Ovary (tissue), 9 donors: ENCODE measurements around the gene MRTFA. TPM values are rescaled to one million over a fixed set of nuclear protein-coding genes. Genes with fewer than 3 reads are reported as not detected.

Experiments
- DNase-seq, 5 donors: peaks; one replicate each; pipeline ENCODE4 v3.0.0-alpha.2; 2019 to 2020
- H3K27ac ChIP-seq, 2 donors: fragments of 200-600 bp; one replicate each; pipeline versions ENCODE4 v1.5.1 to v1.8.0; 2019 to 2022
- H3K27me3 ChIP-seq: fragments of 200-600 bp; one replicate; pipeline ENCODE4 v1.8.0; 2022
- H3K36me3 ChIP-seq: fragments of 200-600 bp; sonication (generic); one replicate; pipeline ENCODE4 v1.5.1; 2019
- H3K4me1 ChIP-seq: one replicate; pipeline ENCODE4 v1.8.1; 2013; ENCODE audit warnings: mild to moderate bottlenecking, moderate library complexity; ENCODE audit not compliant: insufficient read depth
- H3K4me3 ChIP-seq: fragments of 200-600 bp; sonication (generic); one replicate; pipeline ENCODE4 v1.5.1; 2017
- H3K9me3 ChIP-seq, 2 donors: fragments of 200-600 bp in 1 of 2; sonication (generic) in 1 of 2; one replicate each; pipeline versions ENCODE4 v1.5.1 to v1.8.1; 2013 to 2019; ENCODE audit warnings: mild to moderate bottlenecking in 1 of 2, moderate library complexity in 1 of 2
- CTCF ChIP-seq, 3 donors: fragments of 450-650 bp in 2 of 3; fragments of 200-600 bp in 1 of 3; IDR thresholded peaks; one replicate each; pipeline versions ENCODE4 v1.5.1 to v1.8.0; 2016 to 2022; ENCODE audit warnings: antibody characterized with exemption in 3 of 3, mild to moderate bottlenecking in 1 of 3
- EP300 ChIP-seq: sonication (generic); formaldehyde crosslinking; IDR thresholded peaks from one replicate; pipeline ENCODE4 v1.6.1; 2017; ENCODE audit warnings: antibody characterized with exemption
- POLR2A ChIP-seq: fragments of 450-650 bp; IDR thresholded peaks from one replicate; pipeline ENCODE4 v1.6.1; 2017; ENCODE audit warnings: antibody characterized with exemption, mild to moderate bottlenecking, moderate library complexity
- WGBS, 3 donors: extraction: QIAGEN DNeasy Blood & Tissue Kit in 1 of 3; methylation state at CpG; one replicate each; pipeline versions ENCODE4 v1.1.5 to v1.1.7; 2013 to 2017; 5-methylcytosine and 5-hydroxymethylcytosine counted together
- intact Hi-C, 4 donors: fragments of 100-400 bp; cut with DNase I; formaldehyde crosslinking; loops; one replicate each; pipeline versions ENCODE4 v1.11.0 to v1.15.1; 2022 to 2023
- polyA plus RNA-seq, 2 donors: library from polyadenylated mRNA; stranded (reverse); fragments of 200-250 nt in 1 of 2; fragments of 350-450 nt in 1 of 2; fragmentation: Illumina TruSeq in 1 of 2; extraction: RNeasy Lipid Tissue Mini Kit (QIAGEN cat#74804) in 1 of 2; gene quantifications; one replicate each; pipeline ENCODE4 v1.2.3, GENCODE V29; 2013 to 2014
- total RNA-seq, 7 donors: library from RNA; depleted of rRNA in 2 of 7; stranded (reverse); fragments of >200 nt in 2 of 7; fragmentation: NEBNext Ultra II Directional in 3 of 7; extraction: Animal tissue kit (Norgen Biotek cat#: 25700) in 3 of 7; gene quantifications; one replicate each; pipeline versions ENCODE4 v1.1.0 to v1.2.4, GENCODE V29; 2016 to 2023
- donor health status: DM: no; HTN: no; CAD: no; lungs with moderate emphysema.
- donor health status: DM: no; HTN: no; CAD: no.
- donor health status: Bipolar disorder and iron deficiency.
- donor health status: DM: yes; HTN: yes; CAD: no.
- donor health status: DM: no; HTN: no; CAD: no.
- donor health status: DM: yes; HTN: yes; CAD: no.

The MRTFA gene
- total and polyA plus RNA-seq, 9 donors: 15.4 to 59.7 (median 54.9) TPM

- 39 to 45% (median 41%) methylated on average over 6 of the region's 6 CpGs for WGBS, 3 donors
- intact Hi-C loops: loop anchor here in 2 of 4 donors (10.0 kb wide), 2 partner anchors 109 to 119 kb away; partner anchors contain the start of gene MRTFA (in 1 of the 2)
Measured at GRCh38 chr22:40525250-40525884, 111.2 kb downstream of the MRTFA start.

GRCh38 chr22:40524392-40525249 lies 111.9 kb downstream of the MRTFA start:
- 83 to 86% (median 84%) methylated on average over 9 of the region's 9 CpGs for WGBS, 3 donors
- intact Hi-C loops: loop anchor here in 2 of 4 donors (10.0 kb wide), 2 partner anchors 110 to 120 kb away; partner anchors contain the start of gene MRTFA (in 1 of the 2)

More at GRCh38 chr22:40525250-40525884, 111.2 kb downstream of the MRTFA start:
- Histone ChIP-seq H3K4me3 (no peak overlapping the region), H3K27ac (no peak overlapping the region), H3K36me3 (no peaks in the 10 kb centered on the region), H3K4me1 (peaks cover 1% of the 10 kb centered on the region), H3K27me3 (no peaks in the 10 kb centered on the region), H3K9me3 (no peaks in the 10 kb centered on the region)
- DNase-seq: peak; percentile 26 to 71 (median 55)
- no peak for TF ChIP-seq EP300
- TF ChIP-seq CTCF (IDR thresholded peaks at IDR 0.05): peak; percentile 16 to 40 (median 37)

GRCh38 chr22:40522141-40522540 lies 114.4 kb downstream of the MRTFA start:
- no peaks in the 10 kb centered on the region for H3K36me3 ChIP-seq
- DNase-seq: no peak
- no peaks in the 10 kb centered on the region for H3K9me3 ChIP-seq
- no peaks in the 10 kb centered on the region for H3K27me3 ChIP-seq
- H3K4me3 ChIP-seq: no peak overlapping the region
- H3K4me1 ChIP-seq: peaks cover 2% of the 10 kb centered on the region
- H3K27ac ChIP-seq: no peak overlapping the region
- TF ChIP-seq CTCF (IDR thresholded peaks at IDR 0.05) (no peak), EP300 (no peak), POLR2A (no peak)
- intact Hi-C loops: loop anchor here in 2 of 4 donors (10.0 kb wide), 2 partner anchors 113 to 123 kb away; partner anchors contain the start of gene MRTFA (in 1 of the 2)
- WGBS, 3 donors: 95 to 97% (median 95%) methylated on average over 2 of the region's 2 CpGs

More at GRCh38 chr22:40524392-40525249, 111.9 kb downstream of the MRTFA start:
- TF ChIP-seq CTCF (IDR thresholded peaks at IDR 0.05): no peak
- TF ChIP-seq EP300: no peak
- Histone ChIP-seq H3K4me3 (no peak overlapping the region), H3K4me1 (no peaks in the 10 kb centered on the region), H3K27ac (no peak overlapping the region), H3K36me3 (no peaks in the 10 kb centered on the region), H3K9me3 (no peaks in the 10 kb centered on the region), H3K27me3 (no peaks in the 10 kb centered on the region)
- peak in 1 of 5 donors; percentile 4 for DNase-seq

- TF ChIP-seq POLR2A (no peak), CTCF (IDR thresholded peaks at IDR 0.05) (no peak), EP300 (no peak)
- 56 to 69% (median 59%) methylated on average over 1 of the region's 1 CpG for WGBS, 3 donors
- H3K4me3 ChIP-seq: no peak overlapping the region
- peaks cover 2% of the 10 kb centered on the region for H3K4me1 ChIP-seq
- H3K27ac ChIP-seq: no peak overlapping the region
- intact Hi-C loops: loop anchor here in 2 of 4 donors (10.0 kb wide), 2 partner anchors 114 to 124 kb away; partner anchors contain the start of gene MRTFA (in 1 of the 2)
- no peaks in the 10 kb centered on the region for H3K36me3 ChIP-seq
- no peaks in the 10 kb centered on the region for H3K9me3 ChIP-seq
- DNase-seq: no peak
- no peaks in the 10 kb centered on the region for H3K27me3 ChIP-seq
Measured at GRCh38 chr22:40521046-40521445, 115.5 kb downstream of the MRTFA start.
